ENCODE data around the gene LAMA5.

DNA sequence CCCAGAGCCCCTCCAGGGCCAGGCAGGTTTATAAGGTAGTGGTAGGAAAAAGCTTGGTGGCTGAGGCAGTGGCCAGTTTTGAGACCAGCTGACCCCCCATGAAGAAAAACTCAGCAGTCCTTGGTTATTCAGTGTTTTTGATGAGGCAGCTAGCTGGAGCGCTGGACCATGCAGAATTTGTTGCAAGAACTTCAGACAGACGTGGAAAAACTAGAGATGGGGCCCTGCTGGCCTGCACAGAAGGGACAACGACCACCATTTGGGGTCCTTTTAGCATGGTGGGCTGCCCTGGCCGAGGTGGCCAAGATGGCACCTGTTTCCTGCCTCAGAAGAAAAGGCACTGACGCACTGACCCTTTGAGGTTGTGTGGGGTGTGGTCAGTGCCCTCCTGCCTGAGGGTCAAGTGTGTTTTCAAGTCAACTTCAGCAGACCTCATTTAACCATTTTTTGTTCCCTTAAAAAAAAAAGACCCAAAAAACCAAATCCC, 22.5 kb upstream of the LAMA5 start:
- TF ChIP-seq, protein P1, sequence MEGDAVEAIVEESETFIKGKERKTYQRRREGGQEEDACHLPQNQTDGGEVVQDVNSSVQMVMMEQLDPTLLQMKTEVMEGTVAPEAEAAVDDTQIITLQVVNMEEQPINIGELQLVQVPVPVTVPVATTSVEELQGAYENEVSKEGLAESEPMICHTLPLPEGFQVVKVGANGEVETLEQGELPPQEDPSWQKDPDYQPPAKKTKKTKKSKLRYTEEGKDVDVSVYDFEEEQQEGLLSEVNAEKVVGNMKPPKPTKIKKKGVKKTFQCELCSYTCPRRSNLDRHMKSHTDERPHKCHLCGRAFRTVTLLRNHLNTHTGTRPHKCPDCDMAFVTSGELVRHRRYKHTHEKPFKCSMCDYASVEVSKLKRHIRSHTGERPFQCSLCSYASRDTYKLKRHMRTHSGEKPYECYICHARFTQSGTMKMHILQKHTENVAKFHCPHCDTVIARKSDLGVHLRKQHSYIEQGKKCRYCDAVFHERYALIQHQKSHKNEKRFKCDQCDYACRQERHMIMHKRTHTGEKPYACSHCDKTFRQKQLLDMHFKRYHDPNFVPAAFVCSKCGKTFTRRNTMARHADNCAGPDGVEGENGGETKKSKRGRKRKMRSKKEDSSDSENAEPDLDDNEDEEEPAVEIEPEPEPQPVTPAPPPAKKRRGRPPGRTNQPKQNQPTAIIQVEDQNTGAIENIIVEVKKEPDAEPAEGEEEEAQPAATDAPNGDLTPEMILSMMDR (IDR thresholded peaks at IDR 0.05) = no peak
- no peak for TF ChIP-seq EZH2 (IDR thresholded peaks at IDR 0.05; ENCODE audit: borderline replicate concordance, insufficient read depth, low read depth, low read length, poor library complexity, severe bottlenecking)

Measured in B cell (primary cell).